Breast epithelium (tissue), 3 donors: ENCODE data around the gene C19orf33.

Experiments
- CTCF ChIP-seq, 3 donors: fragments of 450-650 bp; IDR thresholded peaks; one replicate each; pipeline ENCODE4 v1.5.1; 2016 to 2017; ENCODE audit warnings: antibody characterized with exemption in 3 of 3, mild to moderate bottlenecking in 3 of 3, moderate library complexity in 3 of 3
- POLR2A ChIP-seq: fragments of 450-650 bp; IDR thresholded peaks from one replicate; pipeline ENCODE4 v1.6.1; 2016; ENCODE audit warnings: antibody characterized with exemption, mild to moderate bottlenecking, moderate library complexity
- POLR2AphosphoS5 ChIP-seq, 3 donors: sonication (generic); formaldehyde crosslinking; IDR thresholded peaks; one replicate each; pipeline ENCODE4 v1.6.1; 2017; ENCODE audit warnings: antibody characterized with exemption in 3 of 3

GRCh38 chr19:38289955-38290354, 14.1 kb upstream of the C19orf33 start:
- no peak for TF ChIP-seq POLR2A
- TF ChIP-seq POLR2AphosphoS5 (IDR thresholded peaks at IDR 0.05) = no peak
- no peak for TF ChIP-seq CTCF (IDR thresholded peaks at IDR 0.05)
